K562 (cell line): Measurements from ENCODE around the gene CCNL2. TPM values are rescaled to one million over a fixed set of nuclear protein-coding genes. Genes with fewer than 3 reads are reported as not detected.

Experiments
- ATF6 ChIP-seq: sonication (generic); formaldehyde crosslinking; IDR thresholded peaks from 2 replicates; pipeline ENCODE4 v1.4.0; 2020; ENCODE audit warnings: mild to moderate bottlenecking, missing genetic modification reagents
- BMI1 ChIP-seq: fragments of 150-350 bp; IDR thresholded peaks from 2 replicates; pipeline ENCODE4 v1.6.1; 2014; ENCODE audit warnings: low read length
- ETV6 ChIP-seq, 3 experiments: fragments of 150-350 bp in 1 of 3; sonication (generic) in 1 of 3; formaldehyde crosslinking in 1 of 3; IDR thresholded peaks; 2 replicates each; pipeline versions ENCODE4 v1.6.1 to v1.8.0; 2014 to 2022; ENCODE audit warnings: borderline replicate concordance in 2 of 3, low read depth in 2 of 3, antibody characterized with exemption in 1 of 3, low read length in 1 of 3, mild to moderate bottlenecking in 1 of 3, missing genetic modification reagents in 1 of 3
- HCFC1 ChIP-seq: IDR thresholded peaks from 2 replicates; pipeline ENCODE4 v1.6.1; 2012; ENCODE audit warnings: low read depth, low read length, improper control_type of control experiment
- RFX5 ChIP-seq: IDR thresholded peaks from 2 replicates; pipeline ENCODE4 v1.6.1; 2011; ENCODE audit warnings: low read depth, mild to moderate bottlenecking, improper control_type of control experiment, low read length
- SNAPC5 ChIP-seq: fragments of 250-450 bp; sonication (Bioruptor Pico); IDR thresholded peaks from 2 replicates; pipeline ENCODE4 v1.8.0; 2021; ENCODE audit warnings: moderate library complexity, mild to moderate bottlenecking, inconsistent platforms
- STAT6 ChIP-seq: sonication (generic); formaldehyde crosslinking; IDR thresholded peaks from 2 replicates; pipeline ENCODE4 v1.8.1; 2023; ENCODE audit warnings: mild to moderate bottlenecking, missing genetic modification reagents
- ZBTB40 ChIP-seq, 2 experiments: fragments of 450-650 bp in 1 of 2; sonication (generic) in 1 of 2; formaldehyde crosslinking in 1 of 2; IDR thresholded peaks; 2 replicates each; pipeline versions ENCODE4 v1.7.1 to v1.9.0; 2016 to 2022; ENCODE audit warnings: inconsistent platforms in 1 of 2, mild to moderate bottlenecking in 1 of 2, missing genetic modification reagents in 1 of 2
- ZC3H4 ChIP-seq: sonication (generic); formaldehyde crosslinking; IDR thresholded peaks from 2 replicates; pipeline ENCODE4 v1.9.0; 2021; ENCODE audit warnings: missing genetic modification reagents, borderline replicate concordance
- ZNF445 ChIP-seq: fragments of 250-450 bp; sonication (Bioruptor Pico); IDR thresholded peaks from 2 replicates; pipeline ENCODE4 v1.4.0; 2020; ENCODE audit warnings: low read depth, mild to moderate bottlenecking, moderate library complexity
- polyA plus RNA-seq, 8 experiments: library from polyadenylated mRNA; depleted of rRNA in 4 of 8; stranded (reverse) in 5 of 8; unstranded in 3 of 8; fragments of >200 nt; fragmentation: Nextera tagmentation in 2 of 8; fragmentation: Illumina TruSeq in 1 of 8; extraction: Ambion mirVana in 2 of 8; extraction: Trizol in 1 of 8; gene quantifications; 2 replicates each; pipeline versions ENCODE4 v1.2.1 to v1.2.3, GENCODE V29; 2011 to 2014; ENCODE audit warnings: inconsistent platforms in 1 of 8, missing spikeins in 1 of 8
- total RNA-seq, 7 experiments: library from RNA; depleted of rRNA in 6 of 7; stranded (reverse); fragments of >200 nt in 6 of 7; fragmentation: Illumina TruSeq in 2 of 7; extraction: Trizol in 2 of 7; gene quantifications; 2 replicates each; pipeline versions ENCODE4 v1.2.1 to v1.2.3, GENCODE V29; 2011 to 2021; ENCODE audit warnings: low replicate concordance in 1 of 7

The CCNL2 gene
- total and polyA plus RNA-seq, 9 of the 15 experiments (the other 6 are each of a cell fraction or from before 2014, with no cell fraction given) = 2.8 to 287 (median 94.5) TPM

- peak; percentile 100 for TF ChIP-seq ZBTB40 (IDR thresholded peaks at IDR 0.05)
- no peak for TF ChIP-seq ZBTB40 (CRISPR knock-in tag; IDR thresholded peaks at IDR 0.05)
- peak; percentile 29; the same call in 1 of the 2 replicates for TF ChIP-seq BMI1
- TF ChIP-seq ZNF445 (CRISPR knock-in tag) = 0 out of 2 replicates have a peak, but pooled peaks have one; percentile 60
- peak; percentile 97 for TF ChIP-seq STAT6 (CRISPR knock-in tag)
- TF ChIP-seq ATF6 (CRISPR knock-in tag) = 0 out of 2 replicates have a peak, but pooled peaks have one; percentile 12
- TF ChIP-seq ETV6 (IDR thresholded peaks at IDR 0.05; ENCODE audit: borderline replicate concordance in 1 of 2, low read depth in 2 of 2, low read length in 1 of 2) = no peak; a peak in 1 of 4 replicates
- peak; percentile 68; the same call in 1 of the 2 replicates for TF ChIP-seq ETV6 (CRISPR knock-in tag; IDR thresholded peaks at IDR 0.05; ENCODE audit: borderline replicate concordance)
- no peak for TF ChIP-seq ZC3H4 (CRISPR knock-in tag)
- peak; percentile 98 for TF ChIP-seq HCFC1
- no peak for TF ChIP-seq SNAPC5 (CRISPR knock-in tag)
- TF ChIP-seq RFX5 = 0 out of 2 replicates have a peak, but pooled peaks have one; percentile 49
Observed at GRCh38 chr1:1374929-1375662, 24.0 kb downstream of the CCNL2 start, which contains the start of gene AURKAIP1 (continued).
